Activated CD8-positive, alpha-beta memory T cell treated with anti-CD3 and anti-CD28 coated beads for 1 hour (primary cell): Measurements from ENCODE around the gene FBRSL1.
A peak's percentile ranks its signal among the peaks of the same experiment; 100 is the strongest.
"Not testable (repeated sequence)": the region's sequence is repeated elsewhere in the genome, so short reads cannot be mapped to it uniquely, and the experiment has no call there.

ENCODE experiments used
- DNase-seq, 2 donors: peaks; one replicate each; pipeline ENCODE4 v3.0.0-alpha.2; 2020; ENCODE audit warnings: low read depth in 1 of 2; ENCODE audit errors: extremely low read depth in 1 of 2

FBRSL1 gene

DNA sequence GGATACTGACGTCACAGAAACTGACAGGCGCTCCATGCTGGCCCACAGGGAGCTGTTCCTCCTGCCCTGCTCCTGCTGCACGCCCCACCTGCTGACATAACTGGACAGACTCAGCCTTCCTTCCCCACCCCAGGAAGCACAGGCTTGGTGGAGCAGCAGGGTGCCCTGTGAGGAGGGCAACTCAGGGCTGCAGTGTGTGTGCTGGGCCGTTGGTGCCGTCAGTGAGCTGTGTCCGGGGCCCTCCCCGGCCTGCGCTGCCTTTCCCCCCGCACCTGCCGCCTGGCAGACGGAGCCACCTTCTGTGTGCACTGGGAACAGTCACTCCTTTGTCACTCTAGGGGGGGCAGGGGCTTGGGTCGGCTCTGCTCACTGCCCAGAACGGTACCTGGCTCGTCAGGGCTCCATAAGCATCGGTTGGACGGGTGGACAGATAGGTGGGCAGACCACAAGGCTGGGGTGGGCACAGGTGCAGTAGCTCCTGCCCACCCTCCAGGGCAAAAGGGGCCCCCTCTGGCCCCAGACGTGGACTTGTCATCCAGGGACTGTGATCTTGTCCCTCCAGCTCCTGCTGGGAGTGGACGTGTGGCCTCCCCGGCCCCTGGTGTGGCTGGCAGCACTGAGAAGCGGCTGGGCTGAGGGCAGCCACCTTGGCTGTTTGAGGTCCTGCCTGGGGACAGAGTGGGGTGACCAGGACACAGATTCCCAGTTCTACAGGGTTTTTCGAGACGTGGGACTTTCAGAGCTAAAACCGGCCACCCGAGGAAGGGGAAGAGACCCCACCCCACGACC is 32.8 kb downstream of the FBRSL1 start:
- DNase-seq = no peak

DNA sequence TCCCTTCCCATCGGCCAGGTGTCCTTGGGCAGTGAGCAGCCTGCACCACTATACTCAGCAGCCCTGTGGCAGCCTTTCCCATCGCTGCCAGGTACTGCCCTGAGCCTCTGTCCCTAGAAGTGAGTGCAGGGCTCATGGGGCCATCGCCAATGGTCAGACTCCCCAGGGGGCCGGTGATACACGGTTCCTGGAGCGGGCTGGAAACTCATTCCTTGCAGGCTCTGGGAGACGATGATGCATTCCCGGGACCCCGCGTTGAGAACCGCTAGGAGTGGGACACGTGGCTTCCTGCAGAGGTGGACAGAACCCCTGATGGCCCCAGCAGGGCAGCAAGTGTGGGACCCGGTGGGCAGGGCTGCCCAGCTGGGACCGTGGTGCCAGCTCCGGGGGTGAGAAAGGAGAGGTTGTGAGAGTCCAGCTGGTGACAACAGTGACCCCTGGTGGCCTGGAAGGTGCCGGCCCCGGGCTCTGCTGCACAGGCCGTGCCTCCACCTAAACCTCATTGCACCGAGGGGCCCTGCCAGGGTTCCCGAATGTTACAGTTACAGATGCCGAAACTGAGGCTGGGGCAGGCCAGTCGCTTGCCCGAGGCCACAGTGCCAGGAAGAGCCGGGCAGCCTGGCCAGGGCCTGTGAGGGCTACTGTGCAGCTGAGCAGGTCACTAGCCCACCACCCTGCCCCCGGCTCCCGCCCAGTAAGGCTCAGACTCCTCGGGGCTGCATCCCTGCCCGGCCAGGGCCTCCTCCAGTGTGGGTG is 33.8 kb downstream of the FBRSL1 start:
- DNase-seq = peak; percentile 34 to 54

GRCh38 chr12:132524405-132524804 is 34.5 kb downstream of the FBRSL1 start:
- DNase-seq = no peak

DNA sequence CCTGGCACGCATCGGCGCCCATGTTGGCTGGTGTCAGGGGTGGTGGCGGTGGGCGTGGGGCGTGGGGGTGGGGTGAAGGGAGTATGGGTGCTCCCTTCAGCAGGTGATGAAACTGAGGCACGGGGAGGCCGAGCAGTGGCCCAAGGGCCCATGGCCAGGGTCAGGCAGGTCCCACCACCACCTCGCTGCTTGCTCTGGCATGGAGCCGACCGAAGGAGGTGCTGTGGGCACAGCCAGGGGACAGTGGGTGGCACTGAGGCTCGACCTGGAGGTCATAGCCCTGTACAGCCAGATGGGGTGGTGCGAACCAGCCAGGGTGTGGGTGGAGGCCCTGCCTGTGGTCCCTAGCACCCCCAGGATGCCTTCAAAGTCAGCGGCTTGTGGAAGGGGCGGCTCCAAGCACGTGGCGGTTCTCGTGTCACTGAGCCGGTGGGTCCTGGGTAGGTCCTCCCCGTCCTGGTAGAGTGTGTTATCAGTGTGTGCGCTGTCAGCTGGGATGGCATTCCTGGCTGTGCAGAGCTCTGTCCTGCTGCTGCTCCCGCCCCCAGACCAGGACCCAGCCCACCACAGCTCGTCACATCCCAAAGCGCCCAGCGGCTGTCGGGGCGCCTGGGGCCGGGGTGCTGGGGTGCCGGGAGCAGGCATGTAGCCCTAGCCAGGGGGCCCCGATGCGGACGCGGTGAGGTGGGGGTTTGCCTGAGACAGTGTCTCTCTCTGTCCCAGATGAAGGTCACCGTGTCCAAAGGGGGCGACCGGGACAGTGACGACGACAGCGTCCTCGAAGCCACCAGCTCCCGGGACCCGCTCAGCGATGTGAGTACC is 35.3 kb downstream of the FBRSL1 start:
- DNase-seq = no peak

DNA sequence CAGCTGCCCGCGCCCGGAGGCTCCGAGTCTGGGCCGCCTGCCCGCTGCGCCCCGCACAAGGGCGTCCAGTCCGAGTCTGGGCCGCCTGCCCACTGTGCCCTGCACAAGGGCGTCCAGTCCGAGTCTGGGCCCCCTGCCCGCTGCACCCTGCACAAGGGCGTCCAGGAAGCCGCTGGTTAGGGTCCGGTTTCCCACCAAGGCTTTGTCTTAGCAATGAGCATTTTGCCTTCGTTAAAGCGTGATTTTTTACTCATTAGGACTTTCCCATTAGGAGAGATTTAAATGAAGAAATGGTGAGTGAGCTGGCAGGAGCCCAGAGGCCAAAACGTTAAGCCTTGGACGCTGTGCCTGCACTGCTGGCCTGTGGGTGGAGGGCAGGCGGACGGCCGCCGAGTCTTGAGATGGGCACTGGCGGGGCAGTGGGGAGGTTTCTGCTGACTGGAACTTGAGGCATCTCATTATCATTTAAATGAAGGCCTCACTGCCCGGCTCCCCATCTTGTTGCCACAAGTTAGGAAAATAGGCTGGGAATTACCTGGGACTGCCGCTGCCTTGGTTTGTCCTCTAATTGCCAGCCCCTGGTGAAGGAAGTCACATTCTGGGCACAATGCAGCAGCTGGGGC is 36.0 kb downstream of the FBRSL1 start:
- no peak for DNase-seq

- no peak for DNase-seq
These were observed 37.4 kb downstream of the FBRSL1 start for GRCh38 chr12:132527186-132527882.

- no peak for DNase-seq
These were observed 37.9 kb downstream of the FBRSL1 start for GRCh38 chr12:132527883-132528264.

GRCh38 chr12:132528564-132529106 is 38.7 kb downstream of the FBRSL1 start:
- no peak for DNase-seq

DNA sequence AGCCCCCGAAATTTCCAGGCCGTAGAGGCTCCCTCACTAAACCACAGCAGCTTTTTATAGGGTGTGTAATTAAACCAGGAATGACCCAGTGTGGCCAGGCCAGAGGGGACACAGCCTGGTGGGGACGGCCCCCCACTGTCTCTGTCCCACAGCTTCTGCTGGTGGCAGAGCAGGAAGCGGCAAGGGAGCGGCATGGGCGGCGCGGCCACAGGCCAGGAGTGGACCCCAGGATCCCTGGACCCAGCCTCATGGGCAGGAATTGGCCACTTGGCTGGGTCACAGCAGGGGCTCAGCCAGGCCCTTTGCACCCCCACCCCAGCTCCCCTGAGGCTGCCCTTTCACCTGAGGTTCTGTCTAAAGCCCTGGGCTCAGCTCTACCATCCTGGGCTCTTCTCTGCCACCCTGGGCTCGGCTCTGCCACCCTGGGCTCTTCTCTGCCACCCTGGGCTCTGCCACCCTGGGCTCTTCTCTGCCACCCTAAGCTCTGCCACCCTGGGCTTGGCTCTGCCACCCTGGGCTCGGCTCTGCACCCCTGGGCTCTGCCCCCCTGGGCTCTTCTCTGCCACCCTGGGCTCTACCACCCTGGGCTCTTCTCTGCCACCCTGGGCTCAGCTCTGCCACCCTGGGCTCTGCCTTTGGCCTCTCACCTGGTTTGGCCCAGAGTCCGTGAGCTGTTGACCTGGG is 39.3 kb downstream of the FBRSL1 start:
- DNase-seq = no peak

DNA sequence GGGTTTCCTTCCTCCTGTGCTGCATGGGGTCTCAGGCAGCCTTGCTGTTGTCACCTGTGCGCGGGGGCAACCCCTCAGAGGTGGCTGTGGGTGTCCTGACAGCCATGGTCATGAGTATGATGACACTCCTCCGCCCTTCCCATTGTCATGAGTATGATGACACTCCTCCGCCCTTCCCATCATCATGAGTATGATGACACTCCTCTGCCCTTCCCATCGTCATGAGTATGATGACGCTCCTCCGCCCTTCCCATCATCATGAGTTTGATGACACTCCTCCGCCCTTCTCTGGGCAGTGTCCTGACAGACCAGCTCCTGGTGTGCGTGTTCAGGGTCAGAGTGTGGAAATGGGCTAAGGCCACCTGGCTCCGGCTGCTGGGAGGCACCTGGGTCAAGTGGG is 40.0 kb downstream of the FBRSL1 start:
- DNase-seq = no peak

DNA sequence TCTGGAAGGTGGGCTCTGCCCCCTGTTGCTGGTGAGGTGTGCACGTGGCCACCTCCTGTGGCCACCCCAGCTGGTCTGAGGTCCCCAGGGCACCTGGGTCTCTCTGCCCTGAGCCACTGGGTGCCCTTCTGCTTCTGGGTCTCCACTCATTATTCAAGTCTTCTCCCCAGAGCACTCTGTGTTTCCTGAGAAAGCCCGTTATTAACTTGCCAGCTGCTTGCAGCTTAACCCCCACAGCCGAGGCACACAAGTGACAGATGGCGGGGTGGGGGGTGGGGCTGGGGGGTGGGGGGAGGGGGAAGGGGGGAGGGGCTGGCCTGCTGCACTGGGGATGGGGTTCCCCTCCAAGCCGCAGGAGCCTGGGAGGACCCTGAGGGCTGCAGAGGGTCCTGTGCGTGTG is 40.5 kb downstream of the FBRSL1 start:
- no peak for DNase-seq

DNA sequence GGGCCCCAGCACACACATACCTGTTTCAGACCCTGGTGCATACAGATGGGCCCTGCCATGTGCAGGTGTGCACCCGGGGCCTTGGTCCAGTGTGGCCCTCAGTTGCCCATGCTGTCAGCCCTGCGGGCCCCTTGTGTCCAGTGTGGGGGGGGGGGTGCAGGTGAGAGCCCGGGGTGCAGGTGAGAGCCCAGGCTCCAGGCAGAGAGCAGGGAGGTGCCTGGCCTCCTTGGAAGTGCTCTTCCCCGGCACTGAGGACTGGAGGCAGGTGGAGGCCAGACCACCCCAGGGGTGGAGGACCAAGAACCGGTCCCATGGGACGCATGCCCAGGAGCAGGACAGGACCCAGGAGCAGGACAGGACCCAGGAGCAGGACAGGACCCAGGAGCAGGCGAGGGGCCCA is 40.9 kb downstream of the FBRSL1 start:
- DNase-seq = no peak

DNA sequence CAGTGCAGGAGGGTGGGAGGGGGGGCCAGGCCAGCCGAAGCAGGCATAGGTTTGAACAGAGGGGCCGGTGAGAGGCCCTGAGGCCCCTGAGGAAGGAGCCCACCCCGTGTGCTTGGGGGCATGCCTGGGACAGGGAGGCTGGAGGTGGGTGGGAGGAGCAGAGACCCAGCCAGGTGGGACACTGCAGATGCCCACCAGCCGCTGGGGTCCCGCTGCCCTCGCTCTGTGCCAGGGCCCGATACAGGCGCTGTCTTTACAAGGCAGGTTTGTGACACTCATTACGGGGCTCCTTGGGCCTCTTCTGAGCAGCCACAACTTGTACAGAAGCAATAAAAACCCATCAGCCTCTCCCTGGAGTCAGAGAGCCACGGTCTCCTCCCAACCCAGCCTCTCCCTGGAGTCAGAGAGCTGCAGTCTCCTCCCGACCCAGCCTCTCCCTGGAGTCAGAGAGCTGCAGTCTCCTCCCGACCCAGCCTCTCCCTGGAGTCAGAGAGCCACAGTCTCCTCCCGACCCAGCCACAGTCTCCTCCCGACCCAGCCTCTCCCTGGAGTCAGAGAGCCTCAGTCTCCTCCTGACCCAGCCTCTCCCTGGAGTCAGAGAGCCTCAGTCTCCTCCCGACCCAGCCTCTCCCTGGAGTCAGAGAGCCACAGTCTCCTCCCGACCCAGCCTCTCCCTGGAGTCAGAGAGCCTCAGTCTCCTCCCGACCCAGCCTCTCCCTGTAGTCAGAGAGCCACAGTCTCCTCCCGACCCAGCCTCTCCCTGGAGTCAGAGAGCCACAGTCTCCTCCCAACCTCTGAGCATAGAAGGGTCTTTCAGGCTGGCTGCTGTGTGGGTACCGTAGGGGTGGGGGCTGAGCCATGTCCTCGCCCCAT is 43.0 kb downstream of the FBRSL1 start:
- not testable (repeated sequence) for DNase-seq

GRCh38 chr12:132533584-132533958 is 43.6 kb downstream of the FBRSL1 start:
- DNase-seq = no peak

GRCh38 chr12:132534076-132534475 is 44.1 kb downstream of the FBRSL1 start:
- DNase-seq = no peak

GRCh38 chr12:132535019-132535418 is 45.1 kb downstream of the FBRSL1 start:
- DNase-seq = no peak

GRCh38 chr12:132536102-132536876 is 46.3 kb downstream of the FBRSL1 start:
- no peak for DNase-seq

DNA sequence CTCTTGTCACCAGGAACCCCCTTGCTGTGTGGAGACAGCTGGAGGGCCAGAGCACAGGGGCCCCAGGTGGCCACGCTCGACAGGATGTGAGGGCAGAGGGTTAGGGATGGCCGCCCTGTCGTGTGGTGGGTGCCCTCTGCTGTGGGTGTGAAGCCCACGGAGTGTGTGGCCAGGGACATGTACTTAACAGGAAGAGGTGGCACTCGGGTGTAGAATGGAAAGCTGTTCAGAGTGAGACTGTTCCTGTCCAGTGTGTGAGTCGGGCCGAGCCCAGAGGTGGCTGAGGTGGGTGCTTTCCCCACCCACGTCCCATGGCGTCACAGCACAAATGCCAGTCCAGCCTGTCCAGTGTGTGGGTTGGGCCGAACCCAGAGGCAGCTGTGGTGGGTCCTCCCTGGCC is 47.1 kb downstream of the FBRSL1 start:
- DNase-seq = no peak
